HG03432 (cell line): ENCODE measurements around the gene NTPCR.
"Not testable (repeated sequence)": the region's sequence is repeated elsewhere in the genome, so short reads cannot be mapped to it uniquely, and the experiment has no call there.

Experiments used
- ATAC-seq: cut with Tn5 transposase; IDR thresholded peaks from one replicate; pipeline ENCODE4 v1.9.1; 2021; ENCODE audit warnings: mild to moderate bottlenecking, moderate library complexity; ENCODE audit not compliant: unreplicated experiment

Gene NTPCR, protein sequence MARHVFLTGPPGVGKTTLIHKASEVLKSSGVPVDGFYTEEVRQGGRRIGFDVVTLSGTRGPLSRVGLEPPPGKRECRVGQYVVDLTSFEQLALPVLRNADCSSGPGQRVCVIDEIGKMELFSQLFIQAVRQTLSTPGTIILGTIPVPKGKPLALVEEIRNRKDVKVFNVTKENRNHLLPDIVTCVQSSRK

DNA sequence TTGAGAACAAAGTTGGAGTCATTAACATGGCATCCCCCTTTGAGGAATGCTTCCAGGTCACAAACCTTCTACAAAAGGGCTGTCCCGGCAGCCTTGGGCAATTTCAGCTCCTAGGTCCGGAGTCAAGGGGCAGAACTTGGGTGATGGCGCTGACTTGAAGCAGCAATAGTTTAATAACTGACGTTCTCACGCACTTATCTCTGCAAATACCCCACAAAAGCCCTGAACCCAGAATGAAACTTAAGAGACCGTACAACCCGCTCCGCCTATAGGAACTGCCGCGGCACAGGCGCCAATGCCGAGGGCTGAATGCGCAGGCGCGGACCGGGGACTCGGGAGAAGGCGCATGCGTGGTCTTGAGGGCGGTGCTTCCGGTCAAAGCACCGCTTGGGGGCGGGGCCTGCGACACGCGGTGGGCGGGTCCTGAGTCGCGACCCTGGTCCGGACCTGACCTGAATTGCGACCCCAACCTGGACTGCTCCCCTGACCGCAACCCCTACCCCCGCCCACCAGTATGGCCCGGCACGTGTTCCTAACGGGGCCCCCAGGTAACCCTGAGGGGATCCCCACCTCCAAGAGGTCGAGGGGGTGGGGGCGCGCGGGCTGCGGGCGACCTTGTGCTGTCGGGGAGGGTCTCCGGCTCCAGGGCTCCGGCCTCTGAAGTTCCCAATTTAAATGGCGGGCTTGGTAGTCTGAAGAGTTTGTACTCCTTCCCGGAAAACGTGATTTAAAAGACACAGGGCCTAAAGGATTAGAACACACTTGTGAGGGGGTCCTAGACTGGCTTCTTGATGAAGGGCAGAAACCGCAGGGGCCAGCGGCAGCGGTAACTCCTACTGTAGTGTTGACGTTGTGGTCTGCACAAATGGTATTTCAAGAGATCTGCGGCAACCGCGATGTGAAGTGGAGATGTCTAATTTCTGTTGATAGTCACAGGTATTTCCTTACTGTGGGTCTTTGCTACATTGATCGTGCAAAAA, at the start of gene NTPCR:
Gene NTPCR, plus strand, starts transcription at position 415 of the 980 bp plus-strand sequence. Its CDS starts 100 bp downstream, at position 515.
- peak; percentile 91 for ATAC-seq

DNA sequence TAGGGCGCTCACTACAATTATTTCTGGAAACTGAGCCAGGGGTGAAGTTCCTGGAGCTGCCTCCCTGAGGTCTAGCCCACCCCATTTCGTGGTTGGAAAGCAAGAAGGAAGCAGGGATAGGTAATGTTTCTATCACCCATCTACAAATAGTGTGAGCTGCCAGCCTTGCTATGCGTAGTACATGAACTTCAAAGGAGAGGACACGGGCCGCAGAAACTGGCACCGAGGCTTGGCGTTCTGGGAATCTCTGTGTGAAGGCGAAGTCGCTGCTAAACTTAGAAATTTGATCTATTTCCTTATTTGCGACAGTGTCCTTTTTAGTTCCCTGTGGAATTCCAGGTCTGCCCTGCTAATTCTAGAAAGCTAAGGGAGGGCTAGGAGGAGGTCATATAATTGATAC, 49.6 kb upstream of the NTPCR start:
- ATAC-seq = no peak

DNA sequence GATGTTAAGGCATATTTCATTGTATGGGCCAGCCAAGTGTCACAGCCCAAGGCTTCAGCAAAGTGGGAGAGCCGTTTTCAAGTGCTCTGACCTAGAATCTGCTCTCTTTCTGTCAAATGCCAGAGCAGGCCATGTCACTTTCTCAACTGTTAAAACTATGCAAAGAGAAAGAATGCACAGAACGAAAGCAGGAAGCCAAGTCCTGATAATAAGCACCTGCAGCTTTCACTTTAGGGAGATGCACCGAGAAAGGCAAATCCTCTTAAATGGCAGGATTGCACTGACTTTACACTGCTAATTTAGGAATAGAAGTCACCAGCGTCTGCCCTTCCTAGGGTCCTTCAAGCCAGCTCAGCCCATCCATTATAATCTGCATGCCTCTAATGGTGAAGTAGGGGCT, 49.2 kb upstream of the NTPCR start:
- no peak for ATAC-seq

DNA sequence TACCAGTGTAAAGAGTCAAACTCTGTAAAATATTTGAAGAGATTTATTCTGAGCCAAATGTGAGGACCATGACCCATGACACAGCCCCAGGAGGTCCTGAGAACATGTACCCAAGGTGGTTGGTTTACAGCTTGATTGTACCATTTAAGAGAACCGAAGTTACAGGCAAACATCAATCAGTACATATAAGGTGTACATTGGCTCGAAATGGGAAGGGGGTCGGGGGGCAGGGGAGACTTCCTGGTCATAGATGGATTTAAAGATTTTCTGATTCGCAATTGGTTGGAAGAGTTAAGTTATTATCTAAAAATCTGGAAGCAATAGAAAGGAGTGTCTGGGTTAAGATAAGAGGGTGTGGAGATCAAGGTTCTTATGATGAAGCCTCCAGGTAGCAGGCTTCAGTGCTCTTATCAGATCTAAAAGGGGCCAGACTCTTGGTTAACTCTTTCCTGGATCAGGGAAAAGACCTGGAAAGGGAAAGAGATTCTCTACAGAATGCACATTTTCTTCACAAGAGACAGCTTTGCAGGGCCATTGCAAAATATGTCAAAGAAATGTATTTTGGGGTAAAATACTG, 47.5 kb upstream of the NTPCR start:
- no peak for ATAC-seq

DNA sequence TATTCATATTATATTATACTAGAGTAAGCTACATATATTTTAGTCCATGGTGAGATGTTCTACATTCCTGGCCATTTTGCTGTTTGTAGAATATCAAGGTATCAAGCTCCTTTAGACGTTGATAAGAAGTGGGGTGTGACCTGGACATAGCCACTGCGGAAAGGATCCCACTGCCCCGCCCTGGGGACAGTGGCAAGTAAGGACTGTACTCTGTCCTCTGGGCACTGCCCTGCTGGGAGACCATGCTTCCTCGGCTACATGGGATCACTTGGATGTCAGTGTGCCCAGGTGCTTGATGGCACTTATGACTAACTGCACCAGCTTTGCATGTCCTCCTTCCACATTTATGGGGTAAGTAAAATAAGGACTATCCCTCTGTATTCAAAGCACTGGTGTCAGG, 46.3 kb upstream of the NTPCR start:
- no peak for ATAC-seq

DNA sequence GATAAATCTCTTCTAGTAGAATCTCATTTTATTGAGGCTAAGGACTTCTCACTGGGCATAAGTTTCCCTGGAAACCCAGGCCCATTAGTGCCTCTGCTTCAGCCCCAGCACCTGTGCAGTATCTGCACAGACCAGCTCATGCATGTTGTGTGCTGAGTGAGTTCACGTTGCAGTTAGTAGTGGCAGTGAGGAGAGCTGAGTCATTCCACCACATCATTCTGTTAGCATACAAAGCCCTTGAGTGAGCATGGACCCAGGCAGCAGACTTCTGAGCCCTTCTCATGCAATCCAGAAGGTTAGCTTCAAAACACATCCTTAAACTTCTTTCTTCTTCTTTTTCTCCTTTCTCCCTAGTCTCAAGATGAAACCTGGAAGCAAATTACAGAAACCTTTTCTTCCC, 45.8 kb upstream of the NTPCR start:
- ATAC-seq = no peak

DNA sequence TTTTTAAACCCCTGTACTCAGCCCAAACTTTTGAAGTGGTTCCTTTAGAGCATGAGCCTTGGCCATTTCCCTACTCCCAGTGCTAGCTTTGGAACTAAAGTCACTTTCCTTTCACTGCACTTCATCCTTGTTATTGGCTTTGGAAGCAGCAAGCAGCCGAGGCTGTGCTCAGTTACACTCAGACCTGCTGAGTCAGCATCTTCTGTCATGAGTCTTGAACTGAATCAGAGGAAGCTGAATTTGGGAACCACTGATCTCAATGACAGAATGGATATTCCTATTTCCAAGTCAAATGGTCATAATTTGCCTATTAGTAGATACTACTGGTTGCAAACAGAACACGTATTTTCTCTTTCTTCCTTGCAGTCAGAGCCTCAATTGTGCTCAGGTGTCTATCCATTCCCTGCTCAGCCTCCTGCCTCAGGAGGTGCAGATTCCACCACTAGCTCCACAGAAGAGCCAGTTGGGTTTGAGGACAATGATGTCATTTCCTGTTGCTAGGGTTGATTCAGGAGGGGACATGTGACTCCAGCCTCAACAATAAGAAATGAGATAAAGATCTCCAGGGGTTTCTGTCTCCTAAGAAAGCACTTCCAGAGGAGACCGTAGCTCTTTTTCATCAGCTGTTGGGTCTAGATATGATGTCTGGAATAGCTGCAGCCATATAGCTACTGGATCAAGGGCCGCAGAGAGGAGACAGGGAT, 44.9 kb upstream of the NTPCR start:
- ATAC-seq = no peak

DNA sequence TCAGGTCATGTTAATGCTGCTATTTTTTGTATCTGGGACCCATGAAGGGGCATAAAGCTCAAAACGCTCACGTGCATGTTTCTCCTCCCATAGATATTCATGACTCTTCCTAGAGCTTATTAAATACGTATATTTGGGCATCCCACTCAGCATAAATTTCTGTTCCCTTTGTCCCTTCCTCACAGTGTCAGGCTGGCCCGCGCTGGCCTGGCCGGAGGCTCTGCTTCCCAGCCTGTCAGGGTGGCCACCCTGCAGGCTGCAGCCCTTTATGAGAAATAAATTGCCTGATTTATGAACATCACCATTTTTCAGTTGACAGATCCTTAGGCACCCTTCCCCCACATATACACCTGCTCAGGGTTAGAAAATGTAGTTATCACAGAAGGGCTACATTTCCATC, 44.0 kb upstream of the NTPCR start:
- no peak for ATAC-seq

DNA sequence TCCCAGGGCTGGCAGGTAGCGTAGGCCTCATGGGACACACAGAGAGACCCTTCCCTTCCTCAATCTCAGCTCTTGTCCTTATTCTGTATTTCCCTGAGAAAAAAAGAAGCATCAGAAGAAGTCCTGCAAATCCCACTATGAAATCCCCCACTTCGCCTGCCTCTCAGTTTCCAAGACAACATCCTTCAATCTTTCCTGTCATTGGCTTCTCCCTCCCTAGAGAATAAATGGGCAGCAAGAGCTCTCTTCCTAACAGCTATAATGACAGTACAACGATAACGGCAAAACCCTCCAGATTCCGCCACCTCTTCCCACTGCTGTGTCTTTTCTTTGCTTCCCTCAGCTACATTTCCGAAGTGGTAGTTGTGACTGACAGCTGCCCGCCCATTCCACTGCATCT, 41.6 kb upstream of the NTPCR start:
- no peak for ATAC-seq

DNA sequence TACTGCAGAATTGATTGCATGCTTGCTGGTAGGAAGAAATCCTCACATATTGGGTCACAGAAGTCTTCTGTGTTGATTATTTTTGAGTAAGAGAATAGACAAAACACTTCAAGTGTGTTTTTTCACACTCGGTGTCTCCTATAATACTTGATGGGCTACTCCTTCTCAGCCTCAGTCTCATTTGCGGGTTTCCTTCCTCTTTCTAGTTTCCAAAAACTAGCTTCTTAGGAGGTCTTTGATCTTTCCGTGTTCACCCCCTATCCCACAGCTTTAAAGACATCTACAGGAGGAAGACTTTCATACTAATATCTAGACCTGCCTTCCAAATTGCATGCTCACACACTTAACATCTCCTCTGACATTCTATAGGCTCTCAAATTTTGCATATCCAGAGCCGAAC, 40.7 kb upstream of the NTPCR start:
- no peak for ATAC-seq

DNA sequence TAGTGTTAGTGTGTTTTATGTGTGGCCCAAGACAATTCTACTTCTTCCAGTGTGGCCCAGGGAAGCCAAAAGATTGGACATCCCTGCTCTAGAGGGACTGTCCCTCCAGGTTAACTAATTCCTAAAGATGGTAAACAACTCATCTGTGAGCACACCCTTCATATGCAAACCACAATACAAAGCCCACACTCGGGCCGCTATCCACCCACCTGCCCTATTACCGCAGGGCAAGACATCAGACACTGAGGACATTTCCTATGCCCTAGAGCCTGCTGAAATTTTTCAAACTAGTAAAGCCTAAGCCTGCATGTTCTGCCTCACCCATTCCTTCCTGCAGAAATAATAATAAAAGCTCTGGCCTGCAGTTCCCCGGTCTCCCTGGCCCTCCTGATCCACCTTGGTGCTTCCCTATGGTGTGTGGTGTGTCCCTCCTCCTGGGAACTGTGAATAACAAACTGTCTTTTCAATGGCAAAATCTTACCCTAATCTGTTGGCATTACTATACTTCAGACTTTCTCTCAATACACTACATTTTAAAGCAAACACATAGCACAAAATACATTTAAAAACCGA, 39.3 kb upstream of the NTPCR start:
- no peak for ATAC-seq

DNA sequence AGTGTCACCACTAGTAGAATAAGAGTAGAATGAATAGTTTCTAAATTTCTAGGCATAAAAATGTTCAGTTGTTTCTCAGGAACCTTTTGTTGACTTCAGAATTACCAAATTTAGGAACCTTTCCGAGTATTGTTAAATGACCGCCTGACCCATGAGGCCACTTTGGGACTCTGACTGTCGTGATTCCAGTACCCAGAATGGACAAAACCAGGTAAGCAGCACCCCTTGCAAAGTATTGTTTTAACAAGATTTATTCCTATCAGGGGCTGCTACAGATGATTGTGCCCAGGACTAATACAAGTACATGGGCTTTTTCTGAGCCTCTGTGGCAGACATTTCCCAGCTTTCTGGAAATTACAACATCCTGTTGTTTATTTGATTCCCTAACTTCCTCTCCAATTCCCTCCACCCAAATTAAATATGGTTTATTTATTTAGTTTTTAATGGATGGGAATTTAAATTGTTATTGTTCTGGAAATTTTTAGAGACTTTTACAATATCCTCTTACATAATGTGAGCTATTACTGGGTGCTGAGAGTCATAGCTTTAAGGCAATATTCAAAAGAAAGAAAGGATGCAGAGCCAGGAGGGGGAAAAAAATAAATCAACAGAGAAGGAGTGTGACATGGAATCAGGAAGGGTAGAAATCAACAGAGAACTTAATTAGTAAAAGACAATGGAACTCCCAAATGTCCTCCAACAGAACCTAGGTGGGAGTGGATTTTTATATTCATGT, 37.4 kb upstream of the NTPCR start:
- no peak for ATAC-seq

DNA sequence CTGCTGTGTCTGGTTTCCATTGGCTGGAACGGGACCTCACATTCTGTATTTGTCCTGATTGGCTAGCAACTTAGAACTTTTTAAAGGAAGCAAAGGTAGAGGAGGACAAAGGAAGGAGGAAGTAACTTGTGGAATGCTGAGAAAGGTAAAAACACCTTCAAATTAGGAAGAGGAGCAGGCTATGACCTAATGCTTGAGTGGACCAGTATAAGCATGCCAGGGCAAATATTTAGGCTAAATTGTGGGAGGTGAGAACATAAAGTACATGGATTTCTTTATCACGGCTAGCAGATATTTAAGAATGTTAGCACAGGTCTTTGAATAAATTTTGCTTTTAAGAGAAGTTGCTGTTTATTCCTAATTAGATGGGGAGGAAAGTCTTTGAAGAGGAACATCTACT, 36.1 kb upstream of the NTPCR start:
- not testable (repeated sequence) for ATAC-seq

DNA sequence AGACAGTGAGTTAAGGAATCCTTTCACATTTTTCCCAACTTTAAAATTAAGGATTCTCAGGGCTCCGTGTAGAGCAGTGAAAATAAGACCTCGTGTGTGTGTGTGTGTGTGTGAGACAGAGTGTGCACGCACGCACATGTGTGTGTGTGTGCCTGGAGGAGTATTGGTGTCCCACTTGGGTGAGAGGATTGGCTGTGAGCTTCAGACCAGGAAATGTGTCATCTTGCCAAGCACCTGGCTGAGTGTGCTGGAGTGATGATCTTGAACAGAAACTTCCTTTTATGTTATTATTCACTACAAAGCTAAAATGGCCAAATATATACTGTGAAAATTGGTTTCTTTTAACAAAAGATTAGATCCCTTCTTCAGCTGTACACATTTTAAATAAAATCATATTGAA, 35.2 kb upstream of the NTPCR start:
- ATAC-seq = no peak

DNA sequence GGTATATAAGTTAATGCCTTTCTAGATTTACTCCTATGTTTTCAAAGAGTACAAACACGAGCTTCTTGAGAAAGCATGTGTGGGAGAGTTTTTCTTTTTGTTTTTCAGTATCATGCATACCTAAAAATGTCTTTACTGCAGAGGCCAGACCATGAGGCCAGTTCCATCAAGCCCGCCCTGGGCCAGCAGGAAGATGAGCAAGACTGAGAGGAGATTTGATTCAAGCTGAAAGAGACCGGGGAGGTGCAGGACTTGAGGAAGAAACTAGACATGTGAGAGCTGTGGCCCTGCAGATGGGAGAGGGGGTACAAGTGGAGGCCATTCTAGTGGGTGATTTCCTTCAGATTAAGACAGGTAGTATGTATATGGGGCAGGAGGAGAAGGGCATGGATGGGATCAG, 33.4 kb upstream of the NTPCR start:
- no peak for ATAC-seq

DNA sequence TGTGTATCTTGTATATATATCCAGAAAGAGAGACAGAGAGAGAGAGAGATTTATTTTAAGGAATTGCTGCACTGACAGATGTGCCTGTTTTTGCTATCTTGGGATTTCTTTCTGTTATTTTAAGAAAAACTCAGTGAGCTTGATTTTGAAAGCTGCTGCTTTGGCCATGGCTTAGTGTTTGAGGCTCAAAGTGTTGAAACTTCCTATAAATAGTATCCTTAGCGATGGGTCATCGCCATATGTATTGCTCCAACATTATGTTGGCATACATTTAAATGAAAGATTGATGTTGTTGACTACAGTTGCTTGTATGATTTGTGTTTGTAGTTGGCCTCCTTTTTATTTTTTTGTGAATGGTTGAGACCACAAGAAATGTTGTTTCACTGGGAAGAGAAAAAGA, 29.0 kb upstream of the NTPCR start:
- ATAC-seq = no peak

DNA sequence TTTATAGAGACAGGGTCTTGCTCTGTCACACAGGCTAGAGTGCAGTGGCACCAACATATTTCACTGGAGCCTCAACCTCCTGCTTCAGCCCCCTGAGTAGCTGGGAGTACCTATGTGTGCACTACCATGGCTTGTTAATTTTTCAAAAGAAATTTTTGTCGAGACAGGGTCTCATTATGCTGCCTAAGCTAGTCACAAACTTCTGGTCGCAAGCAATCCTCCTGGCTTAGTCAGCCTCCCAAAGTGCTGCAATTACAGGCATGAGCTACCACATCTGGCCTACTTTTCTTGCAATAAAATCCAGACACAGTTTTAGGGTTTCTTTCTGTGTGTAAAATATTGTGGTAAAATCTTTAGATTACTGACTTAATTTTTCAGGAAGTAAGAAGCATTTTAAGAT, 27.9 kb upstream of the NTPCR start:
- no peak for ATAC-seq

DNA sequence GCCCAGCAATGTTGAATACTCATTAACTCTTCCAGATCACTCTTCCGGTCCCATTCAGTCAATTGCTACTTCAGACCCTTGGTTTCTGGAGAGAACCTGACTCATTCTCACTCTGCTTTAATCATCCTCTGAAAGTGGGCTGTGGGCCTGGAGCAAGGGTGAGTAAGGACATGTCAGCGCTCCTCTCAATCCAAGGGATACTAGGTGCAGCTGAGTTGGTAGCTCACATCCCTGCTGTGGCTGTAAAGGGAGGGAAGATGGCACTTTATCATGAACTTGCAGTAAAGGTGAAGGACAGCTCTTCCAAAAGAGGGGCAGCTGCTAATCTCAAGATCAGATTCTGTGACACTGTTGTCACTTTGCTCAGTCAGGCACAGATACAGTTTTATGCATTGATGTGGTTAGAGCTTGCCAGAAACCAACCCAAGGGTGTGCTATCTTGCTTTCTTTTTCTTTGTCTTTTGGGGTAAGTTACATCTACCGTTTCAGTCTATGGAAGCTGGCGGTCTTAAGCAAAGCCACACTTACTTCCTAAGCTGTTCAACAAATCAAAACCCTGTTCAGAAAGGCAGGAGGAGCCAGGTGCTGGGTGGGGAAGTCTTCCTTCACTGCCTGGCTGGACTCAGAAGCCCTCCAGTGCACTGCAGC, 26.5 kb upstream of the NTPCR start:
- peak; percentile 88 for ATAC-seq

DNA sequence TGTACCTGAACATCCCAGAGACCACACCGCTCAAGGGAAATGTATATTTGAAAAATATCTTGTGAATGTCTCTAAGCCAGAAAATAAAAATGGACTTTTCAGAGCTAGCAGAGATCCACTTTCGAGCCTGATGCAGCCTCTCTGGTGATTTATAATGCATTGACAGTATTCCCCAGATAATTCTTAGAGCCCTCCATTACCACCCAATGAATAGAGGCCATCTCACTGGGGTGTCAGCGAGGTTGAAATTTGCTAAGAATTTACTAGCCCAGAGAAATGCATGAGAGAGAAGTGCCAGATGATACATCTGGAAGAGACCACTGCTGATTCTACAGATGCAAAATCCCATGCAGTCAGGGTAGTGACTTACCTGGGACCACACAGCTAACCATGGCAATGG, 25.5 kb upstream of the NTPCR start:
- no peak for ATAC-seq
